Measurements from ENCODE around the gene WIPF2.

DNA sequence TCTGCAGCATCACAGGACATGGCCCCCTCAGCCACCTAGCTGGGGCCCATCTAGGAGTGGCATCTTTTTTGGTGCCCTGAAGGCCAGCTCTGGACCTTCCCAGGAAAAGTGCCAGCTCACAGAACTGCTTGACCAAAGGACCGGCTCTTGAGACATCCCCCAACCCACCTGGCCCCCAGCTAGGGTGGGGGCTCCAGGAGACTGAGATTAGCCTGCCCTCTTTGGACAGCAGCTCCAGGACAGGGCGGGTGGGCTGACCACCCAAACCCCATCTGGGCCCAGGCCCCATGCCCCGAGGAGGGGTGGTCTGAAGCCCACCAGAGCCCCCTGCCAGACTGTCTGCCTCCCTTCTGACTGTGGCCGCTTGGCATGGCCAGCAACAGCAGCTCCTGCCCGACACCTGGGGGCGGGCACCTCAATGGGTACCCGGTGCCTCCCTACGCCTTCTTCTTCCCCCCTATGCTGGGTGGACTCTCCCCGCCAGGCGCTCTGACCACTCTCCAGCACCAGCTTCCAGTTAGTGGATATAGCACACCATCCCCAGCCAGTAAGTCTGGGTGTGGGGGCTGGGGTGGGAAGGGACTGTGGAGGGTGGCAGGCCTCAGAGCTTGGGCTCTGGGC, 111.9 kb downstream of the WIPF2 start:
- TF ChIP-seq, protein P1, sequence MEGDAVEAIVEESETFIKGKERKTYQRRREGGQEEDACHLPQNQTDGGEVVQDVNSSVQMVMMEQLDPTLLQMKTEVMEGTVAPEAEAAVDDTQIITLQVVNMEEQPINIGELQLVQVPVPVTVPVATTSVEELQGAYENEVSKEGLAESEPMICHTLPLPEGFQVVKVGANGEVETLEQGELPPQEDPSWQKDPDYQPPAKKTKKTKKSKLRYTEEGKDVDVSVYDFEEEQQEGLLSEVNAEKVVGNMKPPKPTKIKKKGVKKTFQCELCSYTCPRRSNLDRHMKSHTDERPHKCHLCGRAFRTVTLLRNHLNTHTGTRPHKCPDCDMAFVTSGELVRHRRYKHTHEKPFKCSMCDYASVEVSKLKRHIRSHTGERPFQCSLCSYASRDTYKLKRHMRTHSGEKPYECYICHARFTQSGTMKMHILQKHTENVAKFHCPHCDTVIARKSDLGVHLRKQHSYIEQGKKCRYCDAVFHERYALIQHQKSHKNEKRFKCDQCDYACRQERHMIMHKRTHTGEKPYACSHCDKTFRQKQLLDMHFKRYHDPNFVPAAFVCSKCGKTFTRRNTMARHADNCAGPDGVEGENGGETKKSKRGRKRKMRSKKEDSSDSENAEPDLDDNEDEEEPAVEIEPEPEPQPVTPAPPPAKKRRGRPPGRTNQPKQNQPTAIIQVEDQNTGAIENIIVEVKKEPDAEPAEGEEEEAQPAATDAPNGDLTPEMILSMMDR (IDR thresholded peaks at IDR 0.05; ENCODE audit: low read depth, low read length): no peak
- TF ChIP-seq EZH2phosphoT487 (IDR thresholded peaks at IDR 0.05; ENCODE audit: low read depth): no peak

All from OCI-LY3 (cell line).